Stomach (tissue), 9 donors: ENCODE results near the gene MAST3. TPM values are rescaled to one million over a fixed set of nuclear protein-coding genes. Genes with fewer than 3 reads are reported as not detected.
A peak's percentile ranks its signal among the peaks of the same experiment; 100 is the strongest.

Experiments
- DNase-seq, 2 donors: peaks; one replicate each; pipeline versions ENCODE4 v3.0.0 to v3.0.0-alpha.2; 2013 to 2019
- H3K27ac ChIP-seq, 5 donors: fragments of 200-600 bp in 4 of 5; sonication (generic) in 4 of 5; one replicate each; pipeline ENCODE4 v1.5.1; 2013 to 2019; ENCODE audit warnings: mild to moderate bottlenecking in 1 of 5, moderate library complexity in 1 of 5
- H3K27me3 ChIP-seq, 3 donors: fragments of 200-600 bp; sonication (generic); one replicate each; pipeline ENCODE4 v1.5.1; 2017 to 2019; ENCODE audit warnings: mixed run types in 1 of 3
- H3K36me3 ChIP-seq, 4 donors: fragments of 200-600 bp; sonication (generic); 1 replicate in 3 of 4; 2 replicates in 1 of 4; pipeline ENCODE4 v1.5.1; 2016 to 2019
- H3K4me1 ChIP-seq, 4 donors: fragments of 200-600 bp; sonication (generic); one replicate each; pipeline ENCODE4 v1.5.1; 2016 to 2019
- H3K4me3 ChIP-seq, 4 donors: fragments of 200-600 bp; sonication (generic) in 3 of 4; one replicate each; pipeline ENCODE4 v1.5.1; 2016 to 2019; ENCODE audit warnings: mild to moderate bottlenecking in 1 of 4
- H3K9me3 ChIP-seq, 4 donors: fragments of 200-600 bp; sonication (generic); one replicate each; pipeline ENCODE4 v1.5.1; 2016 to 2019
- CTCF ChIP-seq, 7 experiments: fragments of 450-650 bp in 4 of 7; fragments of 200-600 bp in 3 of 7; sonication (generic) in 3 of 7; IDR thresholded peaks; one replicate each; pipeline ENCODE4 v1.5.1; 2016 to 2019; ENCODE audit warnings: antibody characterized with exemption in 7 of 7, control low read depth in 2 of 7, mild to moderate bottlenecking in 1 of 7
- EP300 ChIP-seq: sonication (generic); formaldehyde crosslinking; IDR thresholded peaks from one replicate; pipeline ENCODE4 v1.6.1; 2017; ENCODE audit warnings: antibody characterized with exemption
- POLR2A ChIP-seq, 4 donors: fragments of 450-650 bp; IDR thresholded peaks; one replicate each; pipeline ENCODE4 v1.6.1; 2016; ENCODE audit warnings: antibody characterized with exemption in 4 of 4, control low read depth in 2 of 4, mild to moderate bottlenecking in 1 of 4, moderate library complexity in 1 of 4
- POLR2AphosphoS5 ChIP-seq, 3 donors: sonication (generic); formaldehyde crosslinking; IDR thresholded peaks; one replicate each; pipeline ENCODE4 v1.6.1; 2016; ENCODE audit warnings: antibody characterized with exemption in 3 of 3
- WGBS, 5 donors: extraction: QIAGEN DNeasy Blood & Tissue Kit in 3 of 5; methylation state at CpG; one replicate each; pipeline versions ENCODE4 v1.1.5 to v1.1.7; 2013 to 2018; 5-methylcytosine and 5-hydroxymethylcytosine counted together
- intact Hi-C: fragments of 100-400 bp; cut with DNase I; formaldehyde crosslinking; loops from one replicate; pipeline ENCODE4 v1.15.1; 2023; ENCODE audit warnings: low total_unique reads
- polyA plus RNA-seq, 3 donors: library from polyadenylated mRNA; stranded (reverse); fragments of 200-250 nt; gene quantifications; one replicate each; pipeline ENCODE4 v1.2.3, GENCODE V29; 2013
- total RNA-seq, 5 donors: library from RNA; depleted of rRNA; stranded (reverse); fragments of >200 nt; gene quantifications; one replicate each; pipeline versions ENCODE4 v1.1.0 to v1.2.3, GENCODE V29; 2014 to 2016
- donor health status: healthy with polysubstance abuse.
- donor health status: Bipolar disorder and iron deficiency.
- donor health status: healthy.

MAST3 gene
- total and polyA plus RNA-seq, 8 donors: 1.7 to 29.0 (median 6.9) TPM

GRCh38 chr19:18055967-18056366 lies 41.6 kb upstream of the MAST3 start:
- intact Hi-C loops: no loop called here

GRCh38 chr19:18057557-18057956 lies 40.0 kb upstream of the MAST3 start:
- 53 to 74% (median 70%) methylated on average over 5 to 6 of the region's 6 CpGs for WGBS, 5 donors
- intact Hi-C loops: no loop called here
- Histone ChIP-seq H3K36me3 (no peaks in the 10 kb centered on the region), H3K9me3 (no peaks in the 10 kb centered on the region), H3K27me3 (peaks cover 0 to 9% (median 0%) of the 10 kb centered on the region in 3 donors), H3K4me3 (no peak overlapping the region), H3K4me1 (peaks cover 10 to 20% (median 14%) of the 10 kb centered on the region in 4 donors), H3K27ac (peak overlapping the region in 4 of 5 donors; percentile 75 to 87 (median 81))
- no peak for TF ChIP-seq CTCF (IDR thresholded peaks at IDR 0.05)
- no peak for TF ChIP-seq EP300
- no peak for TF ChIP-seq POLR2A (IDR thresholded peaks at IDR 0.05)
- TF ChIP-seq POLR2AphosphoS5 (IDR thresholded peaks at IDR 0.05): no peak
- peak in 1 of 2 donors; percentile 29 for DNase-seq

More at GRCh38 chr19:18055967-18056366, 41.6 kb upstream of the MAST3 start:
- no peak for TF ChIP-seq CTCF (IDR thresholded peaks at IDR 0.05)
- TF ChIP-seq POLR2A (IDR thresholded peaks at IDR 0.05): no peak
- TF ChIP-seq EP300: no peak
- no peak for TF ChIP-seq POLR2AphosphoS5 (IDR thresholded peaks at IDR 0.05)
- no peak overlapping the region for H3K27ac ChIP-seq
- no peaks in the 10 kb centered on the region for H3K9me3 ChIP-seq
- peaks cover 0 to 9% (median 5%) of the 10 kb centered on the region in 3 donors for H3K27me3 ChIP-seq
- H3K4me1 ChIP-seq: peaks cover 26 to 35% (median 28%) of the 10 kb centered on the region in 4 donors
- 81 to 87% (median 86%) methylated on average over 5 of the region's 5 CpGs for WGBS, 5 donors
- no peaks in the 10 kb centered on the region for H3K36me3 ChIP-seq
- DNase-seq: no peak
- H3K4me3 ChIP-seq: no peak overlapping the region

GRCh38 chr19:18058208-18059009 lies 39.2 kb upstream of the MAST3 start:
- no peaks in the 10 kb centered on the region for H3K36me3 ChIP-seq
- H3K27me3 ChIP-seq: peaks cover 0 to 9% (median 0%) of the 10 kb centered on the region in 3 donors
- intact Hi-C loops: loop anchor here (2.0 kb wide), 1 partner anchor 52 kb away; no protein-coding TSS in a partner anchor
- WGBS, 5 donors: 3 to 6% (median 5%) methylated on average over 27 to 34 of the region's 34 CpGs
- H3K4me1 ChIP-seq: peaks cover 10 to 19% (median 14%) of the 10 kb centered on the region in 4 donors
- TF ChIP-seq EP300 (no peak), CTCF (IDR thresholded peaks at IDR 0.05) (peak in 5 of 7 experiments; percentile 84 to 97 (median 95)), POLR2AphosphoS5 (IDR thresholded peaks at IDR 0.05) (peak in 2 of 3 donors; percentile 61 to 71), POLR2A (IDR thresholded peaks at IDR 0.05) (no peak)
- peak overlapping the region; percentile 73 to 87 (median 80) for H3K27ac ChIP-seq
- DNase-seq: peak; percentile 81 to 94
- no peaks in the 10 kb centered on the region for H3K9me3 ChIP-seq
- H3K4me3 ChIP-seq: peak overlapping the region in 3 of 4 donors; percentile 22 to 36 (median 29)

- TF ChIP-seq EP300 (no peak), CTCF (IDR thresholded peaks at IDR 0.05) (no peak), POLR2AphosphoS5 (IDR thresholded peaks at IDR 0.05) (no peak)
- intact Hi-C loops: loop anchor here (2.0 kb wide), 1 partner anchor 52 kb away; no protein-coding TSS in a partner anchor
- Histone ChIP-seq H3K4me3 (no peak overlapping the region), H3K9me3 (no peaks in the 10 kb centered on the region), H3K27ac (no peak overlapping the region), H3K36me3 (no peaks in the 10 kb centered on the region), H3K4me1 (peaks cover 10 to 14% (median 14%) of the 10 kb centered on the region in 4 donors), H3K27me3 (peaks cover 0 to 14% (median 0%) of the 10 kb centered on the region in 3 donors)
- DNase-seq: no peak
- 56 to 83% (median 65%) methylated on average over 6 to 8 of the region's 8 CpGs for WGBS, 5 donors
These were observed 38.3 kb upstream of the MAST3 start for GRCh38 chr19:18059297-18059696.
